GM12878 (cell line): ENCODE measurements around the gene TNF. TPM values are rescaled to one million over a fixed set of nuclear protein-coding genes. Genes with fewer than 3 reads are reported as not detected.

Experiments used
- BCL11A ChIP-seq: IDR thresholded peaks from 2 replicates; pipeline ENCODE4 v1.6.1; 2011; ENCODE audit warnings: low read depth, low read length
- CREB1 ChIP-seq: IDR thresholded peaks from 2 replicates; pipeline ENCODE4 v1.6.1; 2012; ENCODE audit warnings: low read depth, mild to moderate bottlenecking, inconsistent platforms
- EP300 ChIP-seq, 2 experiments: fragments of 150-350 bp in 1 of 2; IDR thresholded peaks; 2 replicates each; pipeline ENCODE4 v1.6.1; 2011 to 2012; ENCODE audit warnings: low read depth in 2 of 2, low read length in 2 of 2, borderline replicate concordance in 1 of 2, improper control_type of control experiment in 1 of 2, inconsistent platforms in 1 of 2; ENCODE audit not compliant: control insufficient read depth in 1 of 2
- EZH2 ChIP-seq: IDR thresholded peaks from 2 replicates; pipeline ENCODE4 v1.6.1; 2012; ENCODE audit warnings: low read depth, mild to moderate bottlenecking, control low read depth, inconsistent platforms, low read length, borderline replicate concordance; ENCODE audit not compliant: control insufficient read depth
- FOS ChIP-seq: IDR thresholded peaks from 3 replicates; pipeline ENCODE4 v1.6.1; 2011; ENCODE audit warnings: borderline replicate concordance; ENCODE audit not compliant: insufficient read length; ENCODE audit errors: extremely low read depth
- GABPA ChIP-seq: IDR thresholded peaks from 2 replicates; pipeline ENCODE4 v1.6.1; 2014; ENCODE audit warnings: antibody characterized with exemption, low read depth, mild to moderate bottlenecking, inconsistent platforms
- GATAD2B ChIP-seq: fragments of 450-650 bp; conservative IDR thresholded peaks from 2 replicates; pipeline ENCODE4 v1.6.1; 2017; ENCODE audit warnings: low read depth, mild to moderate bottlenecking, moderate library complexity
- HDGF ChIP-seq: fragments of 450-650 bp; IDR thresholded peaks from 2 replicates; pipeline ENCODE4 v1.6.1; 2016; ENCODE audit warnings: antibody characterized with exemption
- MYC ChIP-seq: IDR thresholded peaks from 2 replicates; pipeline ENCODE4 v1.6.1; 2011; ENCODE audit warnings: mild to moderate bottlenecking, low read length, moderate library complexity, inconsistent platforms; ENCODE audit not compliant: insufficient read depth, insufficient replicate concordance, insufficient read length, severe bottlenecking
- NBN ChIP-seq: fragments of 450-650 bp; IDR thresholded peaks from 2 replicates; pipeline ENCODE4 v1.6.1; 2016
- NR2F1 ChIP-seq: fragments of 450-650 bp; conservative IDR thresholded peaks from 2 replicates; pipeline ENCODE4 v1.6.1; 2017; ENCODE audit warnings: mild to moderate bottlenecking
- PML ChIP-seq: IDR thresholded peaks from 2 replicates; pipeline ENCODE4 v1.6.1; 2012; ENCODE audit warnings: low read length, inconsistent platforms
- POU2F2 ChIP-seq: IDR thresholded peaks from 3 replicates; pipeline ENCODE4 v1.6.1; 2011; ENCODE audit warnings: low read depth, mild to moderate bottlenecking, low read length, borderline replicate concordance
- RB1 ChIP-seq: fragments of 450-650 bp; formaldehyde crosslinking; IDR thresholded peaks from 2 replicates; pipeline ENCODE4 v1.6.1; 2017; ENCODE audit warnings: mild to moderate bottlenecking, borderline replicate concordance
- RUNX3 ChIP-seq: IDR thresholded peaks from 2 replicates; pipeline ENCODE4 v1.6.1; 2012; ENCODE audit warnings: low read length, inconsistent platforms
- SMAD1 ChIP-seq: fragments of 450-650 bp; IDR thresholded peaks from 2 replicates; pipeline ENCODE4 v1.6.1; 2018; ENCODE audit warnings: mild to moderate bottlenecking, low read depth; ENCODE audit not compliant: partially characterized antibody
- TCF3 ChIP-seq: IDR thresholded peaks from 2 replicates; pipeline ENCODE4 v1.6.1; 2012; ENCODE audit warnings: low read depth, mild to moderate bottlenecking, low read length, borderline replicate concordance; ENCODE audit not compliant: insufficient read depth
- YBX1 ChIP-seq: fragments of 450-650 bp; IDR thresholded peaks from 2 replicates; pipeline ENCODE4 v1.6.1; 2016; ENCODE audit warnings: antibody characterized with exemption
- ZNF24 ChIP-seq: fragments of 450-650 bp; IDR thresholded peaks from 2 replicates; pipeline ENCODE4 v1.6.1; 2017; ENCODE audit warnings: antibody characterized with exemption, mild to moderate bottlenecking
- ZSCAN29 ChIP-seq: fragments of 450-650 bp; IDR thresholded peaks from 2 replicates; pipeline ENCODE4 v1.6.1; 2017; ENCODE audit warnings: mild to moderate bottlenecking, moderate library complexity
- polyA plus RNA-seq, 11 experiments: library from polyadenylated mRNA; depleted of rRNA in 4 of 11; unstranded in 6 of 11; stranded (reverse) in 5 of 11; fragments of >200 nt; fragmentation: Nextera tagmentation in 4 of 11; fragmentation: Illumina TruSeq in 1 of 11; extraction: Ambion mirVana in 4 of 11; extraction: Trizol in 1 of 11; gene quantifications; 1 replicate in 1 of 11; 2 replicates in 10 of 11; pipeline versions ENCODE4 v1.2.1 to v1.2.3, GENCODE V29; 2011 to 2016; ENCODE audit warnings: inconsistent platforms in 2 of 11, missing spikeins in 2 of 11, low read depth in 1 of 11
- total RNA-seq, 4 experiments: library from RNA; depleted of rRNA in 3 of 4; stranded (reverse); fragments of >200 nt in 3 of 4; fragmentation: Illumina TruSeq in 1 of 4; extraction: Trizol in 1 of 4; gene quantifications; 2 replicates each; pipeline versions ENCODE4 v1.2.1 to v1.2.3, GENCODE V29; 2013 to 2021
- TF ChIP-seq, protein P1 (sequence below): IDR thresholded peaks from 2 replicates; pipeline ENCODE4 v1.6.1; 2012; ENCODE audit warnings: low read length, inconsistent platforms
- TF ChIP-seq, protein P2 (sequence below): IDR thresholded peaks from 2 replicates; pipeline ENCODE4 v1.6.1; 2011; ENCODE audit warnings: low read depth, mild to moderate bottlenecking, low read length, moderate library complexity, borderline replicate concordance; ENCODE audit errors: extremely low read depth
- TF ChIP-seq, protein P3 (sequence below): IDR thresholded peaks from 2 replicates; pipeline ENCODE4 v1.6.1; 2012; ENCODE audit warnings: low read depth, low read length, improper control_type of control experiment
- TF ChIP-seq, protein P4 (sequence below): fragments of 450-650 bp; IDR thresholded peaks from 2 replicates; pipeline ENCODE4 v1.6.1; 2017; ENCODE audit warnings: mild to moderate bottlenecking, low read depth, inconsistent platforms; ENCODE audit not compliant: poor library complexity, severe bottlenecking

TNF gene
- total and polyA plus RNA-seq, 10 of the 15 experiments (the other 5 are each of a cell fraction or from before 2014, with no cell fraction given): 18.0 to 94.8 (median 61.9) TPM

DNA sequence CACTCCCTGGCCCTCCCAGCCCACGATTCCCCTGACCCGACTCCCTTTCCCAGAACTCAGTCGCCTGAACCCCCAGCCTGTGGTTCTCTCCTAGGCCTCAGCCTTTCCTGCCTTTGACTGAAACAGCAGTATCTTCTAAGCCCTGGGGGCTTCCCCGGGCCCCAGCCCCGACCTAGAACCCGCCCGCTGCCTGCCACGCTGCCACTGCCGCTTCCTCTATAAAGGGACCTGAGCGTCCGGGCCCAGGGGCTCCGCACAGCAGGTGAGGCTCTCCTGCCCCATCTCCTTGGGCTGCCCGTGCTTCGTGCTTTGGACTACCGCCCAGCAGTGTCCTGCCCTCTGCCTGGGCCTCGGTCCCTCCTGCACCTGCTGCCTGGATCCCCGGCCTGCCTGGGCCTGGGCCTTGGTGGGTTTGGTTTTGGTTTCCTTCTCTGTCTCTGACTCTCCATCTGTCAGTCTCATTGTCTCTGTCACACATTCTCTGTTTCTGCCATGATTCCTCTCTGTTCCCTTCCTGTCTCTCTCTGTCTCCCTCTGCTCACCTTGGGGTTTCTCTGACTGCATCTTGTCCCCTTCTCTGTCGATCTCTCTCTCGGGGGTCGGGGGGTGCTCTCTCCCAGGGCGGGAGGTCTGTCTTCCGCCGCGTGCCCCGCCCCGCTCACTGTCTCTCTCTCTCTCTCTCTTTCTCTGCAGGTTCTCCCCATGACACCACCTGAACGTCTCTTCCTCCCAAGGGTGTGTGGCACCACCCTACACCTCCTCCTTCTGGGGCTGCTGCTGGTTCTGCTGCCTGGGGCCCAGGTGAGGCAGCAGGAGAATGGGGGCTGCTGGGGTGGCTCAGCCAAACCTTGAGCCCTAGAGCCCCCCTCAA is 3.1 kb upstream of the TNF start, which contains the start of gene LTA (continued):
- TF ChIP-seq, protein P1, sequence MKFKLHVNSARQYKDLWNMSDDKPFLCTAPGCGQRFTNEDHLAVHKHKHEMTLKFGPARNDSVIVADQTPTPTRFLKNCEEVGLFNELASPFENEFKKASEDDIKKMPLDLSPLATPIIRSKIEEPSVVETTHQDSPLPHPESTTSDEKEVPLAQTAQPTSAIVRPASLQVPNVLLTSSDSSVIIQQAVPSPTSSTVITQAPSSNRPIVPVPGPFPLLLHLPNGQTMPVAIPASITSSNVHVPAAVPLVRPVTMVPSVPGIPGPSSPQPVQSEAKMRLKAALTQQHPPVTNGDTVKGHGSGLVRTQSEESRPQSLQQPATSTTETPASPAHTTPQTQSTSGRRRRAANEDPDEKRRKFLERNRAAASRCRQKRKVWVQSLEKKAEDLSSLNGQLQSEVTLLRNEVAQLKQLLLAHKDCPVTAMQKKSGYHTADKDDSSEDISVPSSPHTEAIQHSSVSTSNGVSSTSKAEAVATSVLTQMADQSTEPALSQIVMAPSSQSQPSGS: no peak
- TF ChIP-seq HDGF: peak; percentile 82
- TF ChIP-seq PML: no peak
- TF ChIP-seq YBX1: no peak
- TF ChIP-seq EZH2: no peak
- TF ChIP-seq, protein P2, sequence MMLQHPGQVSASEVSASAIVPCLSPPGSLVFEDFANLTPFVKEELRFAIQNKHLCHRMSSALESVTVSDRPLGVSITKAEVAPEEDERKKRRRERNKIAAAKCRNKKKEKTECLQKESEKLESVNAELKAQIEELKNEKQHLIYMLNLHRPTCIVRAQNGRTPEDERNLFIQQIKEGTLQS: no peak
- TF ChIP-seq GABPA: no peak
- peak; percentile 32 for TF ChIP-seq MYC
- TF ChIP-seq FOS: no peak
- TF ChIP-seq CREB1: no peak
- no peak for TF ChIP-seq SMAD1
- TF ChIP-seq ZNF24: no peak
- no peak for TF ChIP-seq ZSCAN29
- peak; percentile 21; the same call in 1 of the 3 replicates for TF ChIP-seq POU2F2
- TF ChIP-seq GATAD2B: peak; percentile 67; the same call in 1 of the 2 replicates
- TF ChIP-seq NR2F1: peak; percentile 22; the same call in 1 of the 2 replicates
- TF ChIP-seq, protein P3, sequence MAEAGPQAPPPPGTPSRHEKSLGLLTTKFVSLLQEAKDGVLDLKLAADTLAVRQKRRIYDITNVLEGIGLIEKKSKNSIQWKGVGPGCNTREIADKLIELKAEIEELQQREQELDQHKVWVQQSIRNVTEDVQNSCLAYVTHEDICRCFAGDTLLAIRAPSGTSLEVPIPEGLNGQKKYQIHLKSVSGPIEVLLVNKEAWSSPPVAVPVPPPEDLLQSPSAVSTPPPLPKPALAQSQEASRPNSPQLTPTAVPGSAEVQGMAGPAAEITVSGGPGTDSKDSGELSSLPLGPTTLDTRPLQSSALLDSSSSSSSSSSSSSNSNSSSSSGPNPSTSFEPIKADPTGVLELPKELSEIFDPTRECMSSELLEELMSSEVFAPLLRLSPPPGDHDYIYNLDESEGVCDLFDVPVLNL: no peak
- peak; percentile 83 for TF ChIP-seq TCF3
- TF ChIP-seq, protein P4, sequence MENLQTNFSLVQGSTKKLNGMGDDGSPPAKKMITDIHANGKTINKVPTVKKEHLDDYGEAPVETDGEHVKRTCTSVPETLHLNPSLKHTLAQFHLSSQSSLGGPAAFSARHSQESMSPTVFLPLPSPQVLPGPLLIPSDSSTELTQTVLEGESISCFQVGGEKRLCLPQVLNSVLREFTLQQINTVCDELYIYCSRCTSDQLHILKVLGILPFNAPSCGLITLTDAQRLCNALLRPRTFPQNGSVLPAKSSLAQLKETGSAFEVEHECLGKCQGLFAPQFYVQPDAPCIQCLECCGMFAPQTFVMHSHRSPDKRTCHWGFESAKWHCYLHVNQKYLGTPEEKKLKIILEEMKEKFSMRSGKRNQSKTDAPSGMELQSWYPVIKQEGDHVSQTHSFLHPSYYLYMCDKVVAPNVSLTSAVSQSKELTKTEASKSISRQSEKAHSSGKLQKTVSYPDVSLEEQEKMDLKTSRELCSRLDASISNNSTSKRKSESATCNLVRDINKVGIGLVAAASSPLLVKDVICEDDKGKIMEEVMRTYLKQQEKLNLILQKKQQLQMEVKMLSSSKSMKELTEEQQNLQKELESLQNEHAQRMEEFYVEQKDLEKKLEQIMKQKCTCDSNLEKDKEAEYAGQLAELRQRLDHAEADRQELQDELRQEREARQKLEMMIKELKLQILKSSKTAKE: no peak
- TF ChIP-seq NBN: peak; percentile 91
- no peak for TF ChIP-seq RB1
- no peak for TF ChIP-seq RUNX3
- 0 out of 4 replicates have a peak, but pooled peaks of 1 of the 2 experiments have one; percentile 8 for TF ChIP-seq EP300 (IDR thresholded peaks at IDR 0.05; ENCODE audit: borderline replicate concordance in 1 of 2, control insufficient read depth in 1 of 2, low read depth in 2 of 2, low read length in 2 of 2)
- TF ChIP-seq BCL11A: no peak; the same call in 1 of the 2 replicates
